IPS-18a (cell line): ENCODE results near the gene RHBDD3.

Experiments
- H3K27ac ChIP-seq: one replicate; pipeline ENCODE4 v1.5.1; 2013; ENCODE audit warnings: low read length
- H3K27me3 ChIP-seq: one replicate; pipeline ENCODE4 v1.6.1; 2013; ENCODE audit warnings: mild to moderate bottlenecking, low read length; ENCODE audit not compliant: control insufficient read depth, insufficient read depth
- H3K36me3 ChIP-seq: one replicate; pipeline ENCODE4 v1.6.1; 2013; ENCODE audit warnings: low read depth, low read length; ENCODE audit not compliant: control insufficient read depth
- H3K4me1 ChIP-seq: one replicate; pipeline ENCODE4 v1.6.1; 2013; ENCODE audit warnings: low read depth, low read length; ENCODE audit not compliant: control insufficient read depth
- H3K4me3 ChIP-seq: one replicate; pipeline ENCODE4 v1.5.1; 2013; ENCODE audit warnings: low read length
- H3K9ac ChIP-seq: one replicate; pipeline ENCODE4 v1.6.1; 2013; ENCODE audit warnings: mild to moderate bottlenecking, low read length, moderate library complexity
- H3K9me3 ChIP-seq: one replicate; pipeline ENCODE4 v1.6.1; 2013; ENCODE audit warnings: low read depth, low read length; ENCODE audit not compliant: control insufficient read depth

The RHBDD3 gene

GRCh38 chr22:29275819-29276565 is 8.2 kb upstream of the RHBDD3 start:
- Histone ChIP-seq H3K4me1 (peaks cover 7% of the 10 kb centered on the region), H3K27me3 (no peaks in the 10 kb centered on the region), H3K9ac (no peak overlapping the region), H3K9me3 (no peaks in the 10 kb centered on the region), H3K4me3 (no peak overlapping the region), H3K27ac (no peak overlapping the region), H3K36me3 (peaks cover 96% of the 10 kb centered on the region)

DNA sequence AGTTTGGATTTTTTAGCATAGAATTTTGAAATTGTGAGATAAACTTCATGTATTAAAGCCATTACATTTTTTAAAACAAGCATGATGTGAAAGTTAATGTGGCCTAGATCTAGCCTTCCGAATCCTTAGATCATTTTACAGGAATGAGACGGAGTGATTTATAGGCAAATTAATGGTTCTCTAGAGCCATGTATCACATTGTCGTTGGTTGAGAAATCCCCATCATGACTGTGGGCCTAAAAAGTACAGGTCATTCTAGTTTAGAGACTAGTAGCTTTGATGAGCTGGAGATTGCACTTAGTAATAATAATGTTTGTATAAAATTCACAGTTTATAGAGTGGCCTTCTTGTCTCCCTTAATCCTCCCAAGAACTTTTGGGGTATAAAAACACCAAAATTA is 7.4 kb upstream of the RHBDD3 start:
- Histone ChIP-seq H3K4me1 (peaks cover 12% of the 10 kb centered on the region), H3K36me3 (peaks cover 98% of the 10 kb centered on the region), H3K9ac (no peak overlapping the region), H3K27me3 (no peaks in the 10 kb centered on the region), H3K9me3 (no peaks in the 10 kb centered on the region), H3K4me3 (no peak overlapping the region), H3K27ac (no peak overlapping the region)

- H3K27ac ChIP-seq: no peak overlapping the region
- peaks cover 84% of the 10 kb centered on the region for H3K36me3 ChIP-seq
- no peak overlapping the region for H3K4me3 ChIP-seq
- peaks cover 17% of the 10 kb centered on the region for H3K4me1 ChIP-seq
- H3K27me3 ChIP-seq: no peaks in the 10 kb centered on the region
- no peak overlapping the region for H3K9ac ChIP-seq
- no peaks in the 10 kb centered on the region for H3K9me3 ChIP-seq
These were observed 4.8 kb upstream of the RHBDD3 start for GRCh38 chr22:29272624-29273023.

DNA sequence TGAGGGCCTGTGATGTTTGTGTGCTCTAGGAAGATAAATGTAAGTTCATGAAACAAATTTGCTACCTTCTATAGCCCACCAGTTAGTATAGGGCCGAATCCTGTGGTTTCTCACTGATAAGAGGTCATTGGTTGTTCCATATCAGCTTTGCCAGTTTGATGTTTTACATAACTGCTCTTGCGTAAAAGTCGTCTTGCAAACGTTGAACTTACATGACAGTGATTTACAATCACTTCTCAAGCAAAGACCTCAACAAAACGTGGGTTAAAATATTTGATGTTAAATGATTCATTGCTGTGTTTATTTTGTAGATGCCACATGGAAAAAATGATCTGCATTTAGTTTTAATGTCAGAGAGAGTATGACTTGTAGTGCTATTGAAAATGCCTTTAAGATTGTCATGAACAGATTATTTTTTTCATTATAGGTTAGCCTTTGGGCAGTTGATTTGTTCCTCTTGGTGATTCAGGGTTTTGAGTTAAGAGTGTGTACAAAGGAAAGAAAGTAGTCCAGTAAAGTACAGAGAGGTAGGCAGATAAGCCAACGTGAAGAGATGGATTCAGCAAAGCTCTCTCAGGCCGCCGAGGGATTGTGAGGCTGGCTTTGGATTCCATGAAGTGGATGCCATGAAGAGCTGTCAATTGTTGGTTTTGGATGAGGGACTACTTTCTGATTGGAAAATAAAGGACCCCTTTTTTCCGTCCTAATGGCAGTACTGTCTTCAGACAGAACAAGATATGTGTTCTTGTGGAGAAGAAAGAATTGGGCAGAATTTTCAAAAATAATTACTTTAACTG is 2.9 kb upstream of the RHBDD3 start:
- Histone ChIP-seq H3K4me1 (peaks cover 27% of the 10 kb centered on the region), H3K9me3 (no peaks in the 10 kb centered on the region), H3K9ac (no peak overlapping the region), H3K27ac (no peak overlapping the region), H3K4me3 (peak overlapping the region; percentile 89), H3K36me3 (peaks cover 67% of the 10 kb centered on the region), H3K27me3 (no peaks in the 10 kb centered on the region)

DNA sequence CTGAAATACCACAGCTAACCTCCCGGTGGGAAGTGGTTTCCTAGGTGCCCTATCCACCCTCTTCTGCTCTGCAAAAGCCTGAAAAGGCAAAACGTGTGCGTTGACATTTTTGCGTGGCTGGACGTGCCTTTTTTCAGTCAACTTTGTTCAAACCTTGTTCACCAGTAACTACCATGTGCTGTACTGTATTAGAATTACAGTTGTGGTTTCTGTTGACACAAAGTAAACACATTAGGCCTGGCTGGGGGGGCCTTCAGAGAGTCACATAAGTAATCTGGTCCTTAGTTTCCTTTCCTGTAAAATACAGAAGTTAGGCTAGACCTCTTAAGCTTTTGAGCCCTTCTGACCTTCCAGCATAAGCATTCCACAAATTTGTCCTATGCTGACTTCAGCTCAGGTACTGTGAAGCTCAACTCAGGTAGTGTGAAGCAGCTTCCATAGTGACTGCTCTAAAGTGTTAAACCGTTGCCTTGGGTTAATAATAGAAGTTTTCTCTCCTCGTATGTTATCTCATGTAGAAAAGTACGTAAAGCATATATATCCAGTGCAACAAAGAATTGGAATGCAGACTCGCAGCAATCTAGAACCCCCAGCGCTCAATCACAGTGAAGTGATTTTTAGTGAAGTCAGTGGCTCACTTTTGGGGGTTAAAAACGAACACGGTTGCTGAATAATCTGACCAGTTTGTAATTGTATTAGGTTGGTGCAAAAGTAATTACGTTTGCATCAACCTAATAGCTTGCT is 2.1 kb upstream of the RHBDD3 start:
- Histone ChIP-seq H3K27me3 (no peaks in the 10 kb centered on the region), H3K9me3 (no peaks in the 10 kb centered on the region), H3K36me3 (peaks cover 67% of the 10 kb centered on the region), H3K27ac (no peak overlapping the region), H3K9ac (peak overlapping the region; percentile 99), H3K4me3 (peak overlapping the region; percentile 89), H3K4me1 (peaks cover 27% of the 10 kb centered on the region)

DNA sequence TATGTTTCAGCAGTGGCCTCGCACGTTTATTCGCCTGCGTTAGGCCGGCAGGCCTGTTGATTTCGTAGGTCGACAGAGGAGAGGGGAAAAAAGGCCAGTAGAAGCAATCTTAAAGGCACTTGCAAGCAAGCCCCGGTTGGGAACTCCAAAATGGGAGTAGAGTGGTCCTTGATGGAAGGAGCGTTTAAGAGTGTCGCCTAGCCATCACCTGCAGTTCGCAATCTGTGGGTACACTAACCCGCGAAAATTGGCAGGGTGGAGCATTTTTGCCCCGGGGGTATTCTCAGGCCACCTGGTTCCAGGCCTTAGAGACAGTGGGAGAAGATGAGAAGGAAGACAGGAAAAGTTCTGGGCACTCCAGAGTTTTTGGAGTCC is 1.4 kb upstream of the RHBDD3 start:
- Histone ChIP-seq H3K4me1 (peaks cover 27% of the 10 kb centered on the region), H3K36me3 (peaks cover 64% of the 10 kb centered on the region), H3K27ac (peak overlapping the region; percentile 100), H3K9ac (peak overlapping the region; percentile 99), H3K4me3 (peak overlapping the region; percentile 89), H3K27me3 (no peaks in the 10 kb centered on the region), H3K9me3 (no peaks in the 10 kb centered on the region)

- peak overlapping the region; percentile 100 for H3K27ac ChIP-seq
- peaks cover 27% of the 10 kb centered on the region for H3K4me1 ChIP-seq
These were observed 889 bp upstream of the RHBDD3 start for GRCh38 chr22:29268511-29269229.

GRCh38 chr22:29267462-29267857 is 321 bp downstream of the RHBDD3 start:
- Histone ChIP-seq H3K27me3 (no peaks in the 10 kb centered on the region), H3K27ac (peak overlapping the region; percentile 100), H3K4me3 (peak overlapping the region; percentile 89), H3K9ac (peak overlapping the region; percentile 99), H3K9me3 (no peaks in the 10 kb centered on the region), H3K36me3 (peaks cover 47% of the 10 kb centered on the region), H3K4me1 (peaks cover 27% of the 10 kb centered on the region)

More at GRCh38 chr22:29268511-29269229, 889 bp upstream of the RHBDD3 start:
- peaks cover 59% of the 10 kb centered on the region for H3K36me3 ChIP-seq
- H3K27me3 ChIP-seq: no peaks in the 10 kb centered on the region
- H3K4me3 ChIP-seq: peak overlapping the region; percentile 89
- no peaks in the 10 kb centered on the region for H3K9me3 ChIP-seq
- H3K9ac ChIP-seq: peak overlapping the region; percentile 99

GRCh38 chr22:29266564-29267461 is 968 bp downstream of the RHBDD3 start:
- H3K27ac ChIP-seq: peak overlapping the region; percentile 100
- H3K27me3 ChIP-seq: no peaks in the 10 kb centered on the region
- peaks cover 40% of the 10 kb centered on the region for H3K36me3 ChIP-seq
- H3K9ac ChIP-seq: peak overlapping the region; percentile 99
- peaks cover 27% of the 10 kb centered on the region for H3K4me1 ChIP-seq
- peak overlapping the region; percentile 89 for H3K4me3 ChIP-seq
- H3K9me3 ChIP-seq: no peaks in the 10 kb centered on the region

GRCh38 chr22:29265929-29266328 is 1.9 kb downstream of the RHBDD3 start:
- Histone ChIP-seq H3K9me3 (no peaks in the 10 kb centered on the region), H3K27me3 (no peaks in the 10 kb centered on the region), H3K36me3 (peaks cover 31% of the 10 kb centered on the region), H3K4me3 (peak overlapping the region; percentile 89), H3K9ac (no peak overlapping the region), H3K4me1 (peaks cover 20% of the 10 kb centered on the region), H3K27ac (no peak overlapping the region)
